H9 (cell line): ENCODE measurements around the gene MORF4L1. TPM values are rescaled to one million over a fixed set of nuclear protein-coding genes. Genes with fewer than 3 reads are reported as not detected.

Experiments used
- DNase-seq: peaks from one replicate; pipeline ENCODE4 v3.0.0-alpha.2; 2017
- H2AFZ ChIP-seq: one replicate; pipeline ENCODE4 v1.6.1; 2013; ENCODE audit warnings: mild to moderate bottlenecking, low read length, control low read depth, moderate library complexity
- H2AK5ac ChIP-seq: 2 replicates; pipeline ENCODE4 v1.6.1; 2013; ENCODE audit warnings: low read length, control low read depth, mixed read lengths; ENCODE audit not compliant: insufficient read length
- H2BK120ac ChIP-seq: one replicate; pipeline ENCODE4 v1.6.1; 2013; ENCODE audit warnings: low read depth, mild to moderate bottlenecking, low read length, control low read depth, inconsistent platforms; ENCODE audit not compliant: poor library complexity, severe bottlenecking
- H2BK12ac ChIP-seq: 2 replicates; pipeline ENCODE4 v1.6.1; 2013; ENCODE audit warnings: low read length, control low read depth, mixed read lengths, low read depth; ENCODE audit not compliant: insufficient read length
- H2BK15ac ChIP-seq: 2 replicates; pipeline ENCODE4 v1.6.1; 2013; ENCODE audit warnings: low read depth, low read length, control low read depth
- H2BK20ac ChIP-seq: one replicate; pipeline ENCODE4 v1.6.1; 2013; ENCODE audit warnings: low read depth, mild to moderate bottlenecking, low read length, control low read depth, inconsistent platforms; ENCODE audit not compliant: poor library complexity, severe bottlenecking
- H2BK5ac ChIP-seq: 2 replicates; pipeline ENCODE4 v1.6.1; 2013; ENCODE audit warnings: low read length, control low read depth, mixed read lengths; ENCODE audit not compliant: insufficient read length
- H3K14ac ChIP-seq: 2 replicates; pipeline ENCODE4 v1.6.1; 2013; ENCODE audit warnings: low read length, control low read depth; ENCODE audit not compliant: insufficient read depth
- H3K18ac ChIP-seq: 2 replicates; pipeline ENCODE4 v1.6.1; 2013; ENCODE audit warnings: low read depth, mild to moderate bottlenecking, mixed read lengths, low read length, control low read depth; ENCODE audit not compliant: insufficient read length
- H3K23ac ChIP-seq: 2 replicates; pipeline ENCODE4 v1.6.1; 2013; ENCODE audit warnings: low read length, control low read depth, mixed read lengths, low read depth; ENCODE audit not compliant: insufficient read length
- H3K23me2 ChIP-seq: 2 replicates; pipeline ENCODE4 v1.6.1; 2013; ENCODE audit warnings: low read depth, mild to moderate bottlenecking, mixed read lengths, low read length, control low read depth; ENCODE audit not compliant: insufficient read length, poor library complexity, severe bottlenecking
- H3K27ac ChIP-seq: 2 replicates; pipeline ENCODE4 v1.5.1; 2013; ENCODE audit warnings: low read length, control low read depth, mixed read lengths, low read depth; ENCODE audit not compliant: insufficient read length
- H3K27me3 ChIP-seq: 2 replicates; pipeline ENCODE4 v1.6.1; 2013; ENCODE audit warnings: low read length, control low read depth, inconsistent platforms; ENCODE audit not compliant: insufficient read depth
- H3K4ac ChIP-seq: 2 replicates; pipeline ENCODE4 v1.6.1; 2013; ENCODE audit warnings: low read depth, mild to moderate bottlenecking, control low read depth, inconsistent platforms, low read length, moderate library complexity
- H3K4me1 ChIP-seq: 2 replicates; pipeline ENCODE4 v1.6.1; 2013; ENCODE audit warnings: low read length, control low read depth, inconsistent platforms; ENCODE audit not compliant: insufficient read depth
- H3K4me2 ChIP-seq: 2 replicates; pipeline ENCODE4 v1.6.1; 2013; ENCODE audit warnings: low read length, control low read depth, mixed read lengths; ENCODE audit not compliant: insufficient read length, insufficient read depth
- H3K56ac ChIP-seq: 2 replicates; pipeline ENCODE4 v1.6.1; 2013; ENCODE audit warnings: low read depth, mild to moderate bottlenecking, mixed read lengths, low read length, control low read depth; ENCODE audit not compliant: insufficient read length
- H3K79me1 ChIP-seq: 2 replicates; pipeline ENCODE4 v1.6.1; 2013; ENCODE audit warnings: low read depth, mild to moderate bottlenecking, moderate library complexity, low read length, control low read depth, inconsistent platforms; ENCODE audit not compliant: insufficient read depth, poor library complexity, severe bottlenecking
- H3K79me2 ChIP-seq: 2 replicates; pipeline ENCODE4 v1.6.1; 2013; ENCODE audit warnings: low read length, control low read depth, inconsistent platforms; ENCODE audit not compliant: insufficient read depth
- H3K9ac ChIP-seq: 2 replicates; pipeline ENCODE4 v1.6.1; 2013; ENCODE audit warnings: low read length, control low read depth, mixed read lengths; ENCODE audit not compliant: insufficient read length; ENCODE audit errors: extremely low read depth
- H3K9me3 ChIP-seq: one replicate; pipeline ENCODE4 v1.6.1; 2013; ENCODE audit warnings: low read depth, low read length, inconsistent platforms; ENCODE audit not compliant: control insufficient read depth
- H3T11ph ChIP-seq: one replicate; pipeline ENCODE4 v1.6.1; 2013; ENCODE audit warnings: mild to moderate bottlenecking, low read length, control low read depth, inconsistent platforms
- H4K20me1 ChIP-seq: one replicate; pipeline ENCODE4 v1.6.1; 2013; ENCODE audit not compliant: control insufficient read depth, insufficient read length, insufficient read depth
- H4K5ac ChIP-seq: 2 replicates; pipeline ENCODE4 v1.6.1; 2013; ENCODE audit warnings: low read depth, mild to moderate bottlenecking, mixed read lengths, low read length, control low read depth; ENCODE audit not compliant: insufficient read length
- H4K8ac ChIP-seq: replicated peaks from 2 replicates; pipeline ENCODE4 v1.6.1; 2013; ENCODE audit warnings: low read length, control low read depth, mixed read lengths, low read depth; ENCODE audit not compliant: insufficient read length
- H4K91ac ChIP-seq: 2 replicates; pipeline ENCODE4 v1.6.1; 2013; ENCODE audit warnings: low read depth, mild to moderate bottlenecking, moderate library complexity, mixed read lengths, low read length, control low read depth; ENCODE audit not compliant: insufficient read length
- H3K27ac Mint-ChIP-seq, 3 experiments: 2 replicates in 2 of 3; 3 replicates in 1 of 3; pipeline ENCODE4 v1.8.0; 2020 to 2021; ENCODE audit warnings: mixed read lengths in 3 of 3, mild to moderate bottlenecking in 1 of 3, moderate library complexity in 1 of 3
- H3K27me3 Mint-ChIP-seq: 2 replicates; pipeline ENCODE4 v1.8.0; 2021; ENCODE audit warnings: low read depth, mild to moderate bottlenecking, moderate library complexity, mixed read lengths
- H3K36me3 Mint-ChIP-seq, 3 experiments: 2 replicates in 2 of 3; 3 replicates in 1 of 3; pipeline ENCODE4 v1.8.0; 2020 to 2021; ENCODE audit warnings: low read depth in 3 of 3, mixed read lengths in 3 of 3; ENCODE audit not compliant: insufficient read depth in 1 of 3
- H3K4me1 Mint-ChIP-seq, 2 experiments: 2 replicates each; pipeline ENCODE4 v1.8.0; 2020; ENCODE audit warnings: mixed read lengths in 2 of 2
- H3K4me3 Mint-ChIP-seq, 2 experiments: 2 replicates in 1 of 2; 3 replicates in 1 of 2; pipeline ENCODE4 v1.8.0; 2020 to 2021; ENCODE audit warnings: mild to moderate bottlenecking in 2 of 2, mixed read lengths in 2 of 2, moderate library complexity in 1 of 2
- H3K9me3 Mint-ChIP-seq, 2 experiments: 2 replicates in 1 of 2; 3 replicates in 1 of 2; pipeline ENCODE4 v1.8.0; 2020; ENCODE audit warnings: mild to moderate bottlenecking in 2 of 2, mixed read lengths in 2 of 2, moderate library complexity in 1 of 2
- CTCF ChIP-seq: fragments of 200-600 bp; sonication (generic); conservative IDR thresholded peaks from 3 replicates; pipeline ENCODE4 v1.8.0; 2021; ENCODE audit warnings: antibody characterized with exemption, mild to moderate bottlenecking
- WGBS: extraction: QIAGEN DNeasy Blood & Tissue Kit; methylation state at CpG from one replicate; pipeline ENCODE4 v1.1.7; 2013; ENCODE audit warnings: missing lambda C conversion rate, low lambda C conversion rate, mixed read lengths; ENCODE audit not compliant: insufficient read length; ENCODE audit errors: extremely low coverage; 5-methylcytosine and 5-hydroxymethylcytosine counted together
- total RNA-seq: library from RNA; stranded (reverse); gene quantifications from 2 replicates; pipeline ENCODE4 v1.2.1, GENCODE V29; 2021

Gene MORF4L1
- total RNA-seq, 1 experiment from 2014 or later, result 544 TPM

GRCh38 chr15:78923480-78924360, 51.0 kb downstream of the MORF4L1 start:
- H3K4me1 ChIP-seq, result no peaks in the 10 kb centered on the region
- no peak overlapping the region for H2BK20ac ChIP-seq
- Mint-ChIP-seq H3K27me3 (no peaks in the 10 kb centered on the region), H3K4me3 (no peak overlapping the region), H3K36me3 (peaks cover 15 to 38% (median 28%) of the 10 kb centered on the region in 3 experiments), H3K4me1 (no peaks in the 10 kb centered on the region), H3K9me3 (no peaks in the 10 kb centered on the region), H3K27ac (peak overlapping the region in 1 of 3 experiments; percentile 68; a peak in 1 of 7 replicates)
- H2AK5ac ChIP-seq, result no peak overlapping the region
- H4K5ac ChIP-seq, result no peak overlapping the region
- no peak overlapping the region for H3T11ph ChIP-seq
- no peaks in the 10 kb centered on the region for H3K9me3 ChIP-seq
- no peak overlapping the region for H3K56ac ChIP-seq
- H4K20me1 ChIP-seq, result no peaks in the 10 kb centered on the region
- no peak overlapping the region for H2BK15ac ChIP-seq
- H2AFZ ChIP-seq, result no peak overlapping the region
- H3K23me2 ChIP-seq, result no peaks in the 10 kb centered on the region
- H3K79me2 ChIP-seq, result no peaks in the 10 kb centered on the region
- H3K79me1 ChIP-seq, result no peaks in the 10 kb centered on the region
- no peak overlapping the region for H4K91ac ChIP-seq
- no CpG with 5 or more reads among the region's 18 CpGs for WGBS
- H4K8ac ChIP-seq, result no peak overlapping the region
- no peak overlapping the region for H3K4ac ChIP-seq
- no peak overlapping the region for H3K27ac ChIP-seq
- H3K4me2 ChIP-seq, result no peak overlapping the region
- no peak overlapping the region for H2BK5ac ChIP-seq
- no peak overlapping the region for H2BK120ac ChIP-seq
- H3K18ac ChIP-seq, result no peak overlapping the region
- no peak for TF ChIP-seq CTCF
- no peak overlapping the region for H3K23ac ChIP-seq
- H2BK12ac ChIP-seq, result no peak overlapping the region
- H3K14ac ChIP-seq, result no peak overlapping the region; the same call in 1 of the 2 replicates
- H3K27me3 ChIP-seq, result no peaks in the 10 kb centered on the region
- no peak overlapping the region for H3K9ac ChIP-seq
- DNase-seq, result no peak
